Neural progenitor cell (in vitro differentiated cells): ENCODE measurements around the gene VWA3A.

ENCODE experiments used
- CTCF ChIP-seq: fragments of 200-600 bp; sonication (generic); IDR thresholded peaks from 2 replicates; pipeline ENCODE4 v1.5.1; 2017; ENCODE audit warnings: antibody characterized with exemption, mild to moderate bottlenecking
- EZH2 ChIP-seq: fragments of 200-600 bp; sonication (generic); IDR thresholded peaks from 2 replicates; pipeline ENCODE4 v1.6.1; 2017; ENCODE audit warnings: antibody characterized with exemption, mild to moderate bottlenecking, moderate library complexity
- EZH2phosphoT487 ChIP-seq: fragments of 200-600 bp; sonication (generic); IDR thresholded peaks from 2 replicates; pipeline ENCODE4 v1.6.1; 2017; ENCODE audit warnings: antibody characterized with exemption

DNA sequence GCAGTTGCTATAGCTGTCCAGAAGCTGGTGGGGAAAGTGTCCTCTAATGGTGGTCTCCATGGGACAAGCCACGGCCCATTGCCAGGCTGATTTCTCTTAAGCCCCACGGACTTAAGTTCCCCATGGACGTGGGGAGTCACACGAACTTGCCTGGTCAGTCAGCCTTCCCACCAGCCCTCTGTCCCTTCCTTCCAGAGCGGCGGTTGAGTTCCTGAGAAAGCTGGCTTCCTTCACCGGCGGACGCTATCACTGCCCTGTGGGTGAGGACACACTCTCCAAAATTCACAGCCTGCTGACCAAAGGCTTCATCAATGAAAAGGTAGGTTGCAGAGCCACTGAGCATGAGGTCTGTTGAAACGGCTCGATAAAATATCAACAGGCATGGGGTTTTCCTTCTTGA, 60.0 kb downstream of the VWA3A start:
- no peak for TF ChIP-seq CTCF
- TF ChIP-seq EZH2 = no peak
- no peak for TF ChIP-seq EZH2phosphoT487
